Stimulated activated CD8-positive, alpha-beta memory T cell treated with anti-CD3 and anti-CD28 coated beads, Interleukin-12 subunit alpha, Interleukin-12 subunit beta, amount 100 ng/mL, for 24 hours (primary cell): ENCODE measurements around the gene FBXO34.
"Not testable (repeated sequence)": the region's sequence is repeated elsewhere in the genome, so short reads cannot be mapped to it uniquely, and the experiment has no call there.

ENCODE experiments used
- DNase-seq: peaks from one replicate; pipeline ENCODE4 v3.0.0-alpha.2; 2020; ENCODE audit errors: extremely low read depth

Gene FBXO34

GRCh38 chr14:55312379-55313030 is 41.3 kb downstream of the FBXO34 start:
- DNase-seq: not testable (repeated sequence)

- DNase-seq: no peak
These were observed 42.3 kb downstream of the FBXO34 start for GRCh38 chr14:55313480-55313879.

- no peak for DNase-seq
These were observed 43.2 kb downstream of the FBXO34 start for GRCh38 chr14:55314449-55314848.

- DNase-seq: no peak
These were observed 45.3 kb downstream of the FBXO34 start for GRCh38 chr14:55316564-55316963.

GRCh38 chr14:55317542-55318306 is 46.5 kb downstream of the FBXO34 start:
- DNase-seq: no peak

GRCh38 chr14:55318694-55319093 is 47.5 kb downstream of the FBXO34 start:
- DNase-seq: no peak

GRCh38 chr14:55323910-55324309 is 52.7 kb downstream of the FBXO34 start:
- no peak for DNase-seq

- no peak for DNase-seq
These were observed 53.6 kb downstream of the FBXO34 start for GRCh38 chr14:55324812-55325211.

- no peak for DNase-seq
These were observed 56.0 kb downstream of the FBXO34 start for GRCh38 chr14:55327179-55327578.

- no peak for DNase-seq
These were observed 57.1 kb downstream of the FBXO34 start for GRCh38 chr14:55328317-55328716.

- no peak for DNase-seq
These were observed 58.9 kb downstream of the FBXO34 start for GRCh38 chr14:55329999-55330710.

GRCh38 chr14:55332654-55333570 is 61.7 kb downstream of the FBXO34 start:
- no peak for DNase-seq

- DNase-seq: no peak
These were observed 62.7 kb downstream of the FBXO34 start for GRCh38 chr14:55333711-55334485.

- no peak for DNase-seq
These were observed 64.9 kb downstream of the FBXO34 start for GRCh38 chr14:55336162-55336561.

- no peak for DNase-seq
These were observed 65.5 kb downstream of the FBXO34 start for GRCh38 chr14:55336691-55337090.

GRCh38 chr14:55339770-55340169 is 68.5 kb downstream of the FBXO34 start:
- no peak for DNase-seq

- DNase-seq: no peak
These were observed 69.3 kb downstream of the FBXO34 start for GRCh38 chr14:55340482-55340881.

GRCh38 chr14:55341781-55342180 is 70.6 kb downstream of the FBXO34 start:
- DNase-seq: no peak

- DNase-seq: not testable (repeated sequence)
These were observed 73.5 kb downstream of the FBXO34 start for GRCh38 chr14:55344582-55345163.

- DNase-seq: no peak
These were observed 75.8 kb downstream of the FBXO34 start for GRCh38 chr14:55347040-55347439.

GRCh38 chr14:55347748-55348147 is 76.5 kb downstream of the FBXO34 start:
- DNase-seq: no peak
